HepG2 (cell line): ENCODE measurements around the gene SMG7. TPM values are rescaled to one million over a fixed set of nuclear protein-coding genes. Genes with fewer than 3 reads are reported as not detected.

Experiments used
- HNRNPH1 ChIP-seq: fragments of 200-400 bp; formaldehyde crosslinking; optimal IDR thresholded peaks from 2 replicates; pipeline ENCODE3; 2017; ENCODE audit warnings: mild to moderate bottlenecking, low read depth, low read length
- LCORL ChIP-seq, 2 experiments: fragments of 450-650 bp in 1 of 2; sonication (generic) in 1 of 2; formaldehyde crosslinking in 1 of 2; IDR thresholded peaks; 2 replicates each; pipeline versions ENCODE4 v1.5.0 to v1.6.1; 2017 to 2020; ENCODE audit warnings: antibody characterized with exemption in 1 of 2, missing genetic modification reagents in 1 of 2
- MTF2 ChIP-seq: sonication (generic); formaldehyde crosslinking; IDR thresholded peaks from 2 replicates; pipeline ENCODE4 v1.5.0; 2020; ENCODE audit warnings: missing genetic modification reagents, borderline replicate concordance
- TOPORS ChIP-seq: sonication (generic); formaldehyde crosslinking; IDR thresholded peaks from 2 replicates; pipeline ENCODE4 v1.8.0; 2023; ENCODE audit warnings: mild to moderate bottlenecking, missing genetic modification reagents
- ZBED4 ChIP-seq: sonication (generic); formaldehyde crosslinking; IDR thresholded peaks from 2 replicates; pipeline ENCODE4 v1.4.0; 2020; ENCODE audit warnings: missing genetic modification reagents, borderline replicate concordance
- polyA plus RNA-seq, 8 experiments: library from polyadenylated mRNA; depleted of rRNA in 3 of 8; stranded (reverse) in 7 of 8; unstranded in 1 of 8; fragments of >200 nt; fragmentation: Illumina TruSeq in 4 of 8; extraction: Trizol in 4 of 8; gene quantifications; 2 replicates each; pipeline versions ENCODE4 v1.2.1 to v1.2.3, GENCODE V29; 2011 to 2016; ENCODE audit warnings: low read depth in 4 of 8, missing spikeins in 1 of 8, mixed read lengths in 1 of 8; ENCODE audit not compliant: insufficient read depth in 1 of 8
- total RNA-seq, 5 experiments: library from RNA; depleted of rRNA; stranded (reverse); fragments of >200 nt; fragmentation: Illumina TruSeq; extraction: Trizol; gene quantifications; 2 replicates each; pipeline ENCODE4 v1.2.3, GENCODE V29; 2016; ENCODE audit warnings: low read depth in 1 of 5
- TF ChIP-seq, protein P1 (sequence below), 2 experiments: IDR thresholded peaks; 2 replicates each; pipeline ENCODE4 v1.6.1; 2011 to 2012; ENCODE audit warnings: low read length in 2 of 2, borderline replicate concordance in 1 of 2, low read depth in 1 of 2, mild to moderate bottlenecking in 1 of 2, moderate library complexity in 1 of 2

Gene SMG7
- total and polyA plus RNA-seq, 2 of the 13 experiments (the other 11 are each of a cell fraction or from before 2014, with no cell fraction given) = 14.9 to 27.9 TPM

DNA sequence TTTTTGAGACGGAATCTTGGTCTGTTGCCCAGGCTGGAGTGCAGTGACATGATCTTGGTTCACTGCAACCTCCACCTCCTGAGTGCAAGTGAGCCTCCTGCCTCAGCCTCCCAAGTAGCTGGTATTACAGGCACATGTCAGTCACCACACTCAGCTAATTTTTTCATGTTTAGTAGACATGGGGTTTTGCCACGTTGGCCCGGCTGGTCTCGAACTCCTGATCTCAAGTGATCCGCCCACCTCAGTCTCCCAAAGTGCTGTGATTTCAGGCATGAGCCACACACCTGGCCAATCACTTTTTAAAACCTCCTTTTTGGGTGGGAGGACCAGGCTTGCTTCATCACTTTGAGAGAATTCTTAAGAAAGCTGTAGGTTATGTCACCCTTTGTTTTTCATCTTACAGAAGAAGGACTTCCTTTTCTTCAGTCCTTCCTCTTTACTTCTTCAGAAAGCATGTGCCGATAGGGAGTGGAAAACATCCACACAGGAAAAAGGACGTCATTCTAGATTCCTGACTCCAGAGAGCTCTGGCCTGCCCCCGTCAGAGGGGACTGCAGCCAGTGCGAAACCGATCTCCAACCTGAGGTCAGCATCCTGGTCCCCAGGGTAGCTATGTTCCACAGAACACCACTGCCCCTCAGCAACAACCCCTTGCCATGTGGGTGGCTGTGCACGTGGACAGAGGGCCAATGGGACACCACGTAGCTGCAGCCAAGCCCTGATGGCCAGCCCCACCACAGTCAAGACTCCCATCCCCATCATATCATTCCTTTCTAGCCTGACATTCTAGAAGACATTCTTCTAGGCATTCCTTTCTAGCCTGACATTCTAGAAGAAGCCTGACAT lies 96.1 kb downstream of the SMG7 start (continued):
- TF ChIP-seq ZBED4 (CRISPR knock-in tag) (no peak), TOPORS (CRISPR knock-in tag) (no peak), MTF2 (no peak), HNRNPH1 (no peak), LCORL (IDR thresholded peaks at IDR 0.05) (no peak), LCORL (CRISPR knock-in tag; IDR thresholded peaks at IDR 0.05) (no peak)
- TF ChIP-seq, protein P1, sequence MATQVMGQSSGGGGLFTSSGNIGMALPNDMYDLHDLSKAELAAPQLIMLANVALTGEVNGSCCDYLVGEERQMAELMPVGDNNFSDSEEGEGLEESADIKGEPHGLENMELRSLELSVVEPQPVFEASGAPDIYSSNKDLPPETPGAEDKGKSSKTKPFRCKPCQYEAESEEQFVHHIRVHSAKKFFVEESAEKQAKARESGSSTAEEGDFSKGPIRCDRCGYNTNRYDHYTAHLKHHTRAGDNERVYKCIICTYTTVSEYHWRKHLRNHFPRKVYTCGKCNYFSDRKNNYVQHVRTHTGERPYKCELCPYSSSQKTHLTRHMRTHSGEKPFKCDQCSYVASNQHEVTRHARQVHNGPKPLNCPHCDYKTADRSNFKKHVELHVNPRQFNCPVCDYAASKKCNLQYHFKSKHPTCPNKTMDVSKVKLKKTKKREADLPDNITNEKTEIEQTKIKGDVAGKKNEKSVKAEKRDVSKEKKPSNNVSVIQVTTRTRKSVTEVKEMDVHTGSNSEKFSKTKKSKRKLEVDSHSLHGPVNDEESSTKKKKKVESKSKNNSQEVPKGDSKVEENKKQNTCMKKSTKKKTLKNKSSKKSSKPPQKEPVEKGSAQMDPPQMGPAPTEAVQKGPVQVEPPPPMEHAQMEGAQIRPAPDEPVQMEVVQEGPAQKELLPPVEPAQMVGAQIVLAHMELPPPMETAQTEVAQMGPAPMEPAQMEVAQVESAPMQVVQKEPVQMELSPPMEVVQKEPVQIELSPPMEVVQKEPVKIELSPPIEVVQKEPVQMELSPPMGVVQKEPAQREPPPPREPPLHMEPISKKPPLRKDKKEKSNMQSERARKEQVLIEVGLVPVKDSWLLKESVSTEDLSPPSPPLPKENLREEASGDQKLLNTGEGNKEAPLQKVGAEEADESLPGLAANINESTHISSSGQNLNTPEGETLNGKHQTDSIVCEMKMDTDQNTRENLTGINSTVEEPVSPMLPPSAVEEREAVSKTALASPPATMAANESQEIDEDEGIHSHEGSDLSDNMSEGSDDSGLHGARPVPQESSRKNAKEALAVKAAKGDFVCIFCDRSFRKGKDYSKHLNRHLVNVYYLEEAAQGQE (IDR thresholded peaks at IDR 0.05; ENCODE audit: borderline replicate concordance in 1 of 2, low read depth in 1 of 2, low read length in 2 of 2) = no peak
